AG08396 (cell line): ENCODE data around the gene CDH13.

Experiments used
- DNase-seq: peaks from one replicate; pipeline ENCODE4 v3.0.0; 2012; ENCODE audit warnings: low spot score, mixed read lengths

Gene CDH13

GRCh38 chr16:82954224-82954929, 327.6 kb downstream of the CDH13 start:
- no peak for DNase-seq

DNA sequence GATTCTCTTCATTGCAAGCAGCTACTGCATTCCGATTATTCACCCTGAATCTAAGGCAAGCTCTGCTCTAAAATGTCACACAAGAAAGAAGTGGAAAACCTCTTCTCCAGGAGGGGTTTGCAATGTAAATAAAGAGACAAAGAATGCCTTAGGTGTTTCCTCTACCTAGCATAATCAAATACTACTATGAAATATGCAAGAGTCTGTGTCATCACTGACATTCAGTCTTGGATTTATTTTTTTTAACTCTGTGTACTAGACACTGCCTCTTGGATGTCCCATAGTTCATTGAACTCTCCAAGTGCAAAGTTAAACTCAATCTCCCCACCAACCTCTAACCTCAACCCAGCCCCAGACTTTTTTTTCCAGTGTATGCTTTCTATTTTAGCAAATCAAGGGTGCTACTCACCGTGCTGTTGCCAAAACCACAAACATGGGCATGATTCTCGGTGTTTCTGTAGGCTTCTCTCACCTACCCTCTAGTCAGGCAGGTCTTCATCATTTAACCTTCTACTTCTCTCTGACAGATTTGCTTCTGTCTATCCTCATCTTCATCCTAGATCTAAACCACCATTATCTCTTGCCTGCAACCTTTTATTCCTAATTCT, 329.1 kb downstream of the CDH13 start:
- no peak for DNase-seq

- DNase-seq: no peak
These were observed 330.4 kb downstream of the CDH13 start for GRCh38 chr16:82957212-82957611.

DNA sequence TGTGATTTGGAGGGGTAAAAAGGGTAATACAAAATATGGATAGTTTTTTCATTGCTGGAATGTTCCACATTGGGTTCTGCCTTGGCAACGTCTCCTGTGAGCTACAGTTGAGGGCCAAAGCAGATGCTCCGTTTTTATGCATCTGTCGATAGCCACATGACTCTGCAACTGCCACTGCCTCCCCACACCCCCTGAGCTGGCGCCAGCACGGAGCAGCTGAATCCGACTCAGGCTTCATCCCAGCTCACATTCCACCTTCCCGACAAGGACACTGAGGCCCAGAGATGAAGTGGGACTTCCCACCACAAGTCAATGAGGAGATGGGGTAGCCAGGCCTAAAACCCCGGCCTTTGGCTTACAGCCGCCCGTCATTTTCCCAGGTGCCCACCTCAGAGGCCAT, 334.1 kb downstream of the CDH13 start:
- no peak for DNase-seq

DNA sequence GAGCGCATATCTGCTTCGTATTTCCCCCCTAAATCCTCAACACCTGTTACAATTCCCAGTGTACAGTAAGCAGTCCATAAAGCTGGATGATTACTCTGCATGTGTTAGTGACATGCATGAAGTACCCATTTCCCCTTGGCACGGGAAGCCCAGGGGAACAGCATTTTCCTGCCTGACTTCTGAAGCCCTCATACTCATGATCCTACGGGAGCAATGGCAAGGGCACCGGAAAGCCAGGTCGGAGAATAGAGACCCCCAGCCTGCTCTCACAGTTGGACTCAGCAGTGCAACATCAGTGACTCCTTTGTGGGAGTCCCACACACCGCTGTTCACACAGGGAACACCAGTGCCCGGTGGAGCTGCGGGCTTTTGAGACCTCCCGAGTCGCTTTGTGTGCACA, 336.9 kb downstream of the CDH13 start:
- no peak for DNase-seq

DNA sequence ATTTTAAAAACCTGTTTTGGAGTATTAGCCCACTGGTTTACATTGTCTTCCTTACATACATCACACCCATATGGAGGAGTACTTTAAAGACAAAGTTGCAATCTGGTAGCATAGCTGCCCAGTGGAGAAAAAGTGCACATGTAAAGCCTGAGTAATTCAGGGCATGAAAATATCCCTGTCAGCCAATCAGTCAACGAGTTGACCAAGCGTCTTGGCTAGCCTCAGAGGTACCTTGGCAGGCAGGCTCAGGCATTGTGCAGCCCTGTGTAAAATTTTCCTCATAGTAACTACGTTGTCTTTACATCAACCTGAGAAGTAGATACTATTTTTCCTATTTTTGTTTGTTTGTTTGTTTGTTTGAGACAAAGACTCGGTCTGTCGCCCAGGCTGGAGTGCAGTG, 339.0 kb downstream of the CDH13 start:
- no peak for DNase-seq

GRCh38 chr16:82967424-82967823, 340.7 kb downstream of the CDH13 start:
- no peak for DNase-seq

GRCh38 chr16:82971126-82971525, 344.4 kb downstream of the CDH13 start:
- no peak for DNase-seq

GRCh38 chr16:82972331-82972919, 345.7 kb downstream of the CDH13 start:
- DNase-seq: no peak

DNA sequence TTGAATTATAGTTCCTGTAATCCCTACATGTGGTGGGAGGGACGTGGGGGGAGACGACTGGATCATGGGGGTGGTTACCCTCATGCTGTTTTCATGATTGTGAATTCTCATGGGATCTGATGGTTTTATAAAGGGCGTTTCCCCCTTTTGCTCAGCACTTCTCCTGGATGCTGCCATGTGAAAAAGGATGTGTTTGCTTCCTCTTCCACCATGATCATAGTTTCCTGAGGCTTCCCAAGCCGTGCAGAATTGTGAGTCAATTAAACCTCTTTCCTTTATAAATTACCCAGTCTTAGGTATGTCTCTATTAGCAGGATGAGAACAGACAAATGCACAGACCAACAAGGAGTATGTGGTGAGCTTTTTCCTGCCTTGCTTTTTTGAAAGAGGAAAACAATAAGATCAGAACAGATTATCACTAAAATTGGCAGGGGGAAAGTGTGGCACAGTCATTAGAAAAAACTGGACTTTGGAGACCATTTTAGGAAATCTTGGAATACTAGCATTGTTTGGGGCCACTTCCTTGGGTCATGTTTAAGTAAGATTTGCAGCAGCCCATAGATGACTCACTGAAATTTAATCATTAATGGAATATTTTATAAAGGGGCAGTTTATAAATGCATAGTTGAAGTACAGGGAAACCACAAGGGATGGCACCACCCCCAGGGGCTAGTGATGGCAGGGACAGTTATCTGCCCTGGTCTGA, 352.8 kb downstream of the CDH13 start:
- DNase-seq: no peak

- no peak for DNase-seq
These were observed 354.0 kb downstream of the CDH13 start for GRCh38 chr16:82980810-82981209.

DNA sequence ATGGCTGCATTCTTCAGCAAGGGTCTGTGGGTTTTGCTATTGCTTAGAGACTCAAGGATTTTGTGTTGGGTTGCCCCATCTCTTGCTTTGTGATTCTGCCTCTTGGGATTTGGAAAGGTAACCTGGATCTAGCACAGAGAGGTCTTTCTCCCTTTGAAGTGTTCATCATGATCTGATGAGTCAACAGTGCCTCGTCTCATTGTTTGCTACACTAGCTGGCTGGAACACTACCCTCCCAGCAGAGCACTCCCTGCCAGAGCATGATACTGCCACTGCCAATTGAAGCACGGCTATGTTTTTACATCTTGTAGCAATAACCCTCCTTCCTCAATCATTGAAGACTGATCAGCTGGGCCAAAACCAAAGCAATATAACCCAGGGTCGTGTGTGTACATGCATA, 361.0 kb downstream of the CDH13 start:
- DNase-seq: no peak

DNA sequence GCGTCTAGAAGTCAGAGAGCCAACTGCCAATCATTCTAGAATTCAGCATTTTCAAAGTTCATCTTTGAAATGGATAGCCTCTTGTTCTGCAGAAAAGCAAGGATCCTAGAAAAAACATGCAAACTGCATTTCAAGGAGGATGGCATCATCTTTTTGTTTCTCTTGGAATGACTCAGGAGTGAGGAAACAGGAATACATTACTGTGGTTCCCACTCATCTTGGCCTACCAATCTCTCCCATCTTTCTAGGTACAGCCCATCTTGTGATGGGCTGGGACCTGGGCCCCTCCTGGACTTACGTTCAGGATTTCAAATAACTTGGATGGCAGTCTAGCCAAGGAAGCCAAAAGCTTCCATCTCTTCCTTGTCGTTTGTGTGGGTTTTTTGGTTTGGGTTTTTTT, 363.4 kb downstream of the CDH13 start:
- peak; percentile 16 for DNase-seq

- DNase-seq: no peak
These were observed 364.6 kb downstream of the CDH13 start for GRCh38 chr16:82991410-82991809.

GRCh38 chr16:82991966-82992675, 365.4 kb downstream of the CDH13 start:
- DNase-seq: no peak

GRCh38 chr16:82992786-82993185, 366.0 kb downstream of the CDH13 start:
- DNase-seq: no peak

DNA sequence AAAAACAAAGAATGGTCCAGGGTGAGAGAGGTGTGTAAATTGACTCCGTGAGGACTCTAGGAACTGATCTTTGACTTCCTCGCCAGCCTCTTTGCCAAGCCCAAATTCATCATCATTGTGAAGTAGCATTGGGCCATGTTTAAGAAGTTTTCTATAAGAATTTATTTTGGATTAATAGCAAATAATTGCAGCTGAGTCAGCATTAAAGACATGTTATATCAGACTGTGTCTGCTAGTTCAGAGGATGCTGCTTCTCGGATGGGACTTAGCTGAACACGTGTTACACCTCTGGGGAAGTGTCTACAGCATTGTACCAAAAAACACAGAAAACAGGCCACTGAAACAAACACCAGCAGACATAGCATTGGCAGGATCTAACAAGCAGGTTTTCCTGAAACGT, 366.6 kb downstream of the CDH13 start:
- no peak for DNase-seq

DNA sequence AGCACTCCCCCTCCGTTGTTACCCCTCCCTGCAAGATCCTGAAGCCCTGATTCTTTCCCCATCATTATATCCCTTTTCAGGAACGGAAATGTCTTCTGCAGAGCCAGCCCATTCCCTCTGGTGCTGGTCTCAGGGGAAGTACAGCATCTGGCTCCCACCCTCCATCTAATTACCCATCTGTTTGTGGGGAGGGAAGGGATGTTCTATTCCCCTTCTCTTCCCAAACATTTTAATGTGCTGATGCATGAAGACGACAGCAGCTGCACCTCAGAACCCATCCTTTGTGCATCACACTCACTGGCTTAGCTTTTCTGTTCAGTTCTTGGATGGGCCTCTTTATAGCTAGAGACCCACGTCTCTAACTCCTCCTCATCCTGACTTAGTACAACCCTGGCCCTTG, 367.2 kb downstream of the CDH13 start:
- no peak for DNase-seq

GRCh38 chr16:82995286-82995923, 368.6 kb downstream of the CDH13 start:
- DNase-seq: no peak

GRCh38 chr16:82995924-82996441, 369.2 kb downstream of the CDH13 start:
- DNase-seq: peak; percentile 45

- no peak for DNase-seq
These were observed 370.0 kb downstream of the CDH13 start for GRCh38 chr16:82996814-82997213.

GRCh38 chr16:82999711-83000110, 372.9 kb downstream of the CDH13 start:
- DNase-seq: no peak
